AML-193 (cell line): ENCODE data around the gene HASPIN.

ENCODE experiments used
- DNase-seq, 2 experiments: peaks; one replicate each; lab custom pipeline; 2025; lab: John Stamatoyannopoulos, UW

HASPIN gene

GRCh38 chr17:3723556-3724377 lies at the start of gene HASPIN:
Gene HASPIN (plus strand): TSS chr17:3723903. CDS start chr17:3723936, 33 bp downstream.
- DNase-seq: peak; percentile 59 to 66

- DNase-seq: no peak
Measured at GRCh38 chr17:3675886-3676285, 47.8 kb upstream of the HASPIN start.

GRCh38 chr17:3678095-3678820 lies 45.4 kb upstream of the HASPIN start:
- DNase-seq: no peak

GRCh38 chr17:3678821-3679530 lies 44.7 kb upstream of the HASPIN start:
- DNase-seq: no peak

DNA sequence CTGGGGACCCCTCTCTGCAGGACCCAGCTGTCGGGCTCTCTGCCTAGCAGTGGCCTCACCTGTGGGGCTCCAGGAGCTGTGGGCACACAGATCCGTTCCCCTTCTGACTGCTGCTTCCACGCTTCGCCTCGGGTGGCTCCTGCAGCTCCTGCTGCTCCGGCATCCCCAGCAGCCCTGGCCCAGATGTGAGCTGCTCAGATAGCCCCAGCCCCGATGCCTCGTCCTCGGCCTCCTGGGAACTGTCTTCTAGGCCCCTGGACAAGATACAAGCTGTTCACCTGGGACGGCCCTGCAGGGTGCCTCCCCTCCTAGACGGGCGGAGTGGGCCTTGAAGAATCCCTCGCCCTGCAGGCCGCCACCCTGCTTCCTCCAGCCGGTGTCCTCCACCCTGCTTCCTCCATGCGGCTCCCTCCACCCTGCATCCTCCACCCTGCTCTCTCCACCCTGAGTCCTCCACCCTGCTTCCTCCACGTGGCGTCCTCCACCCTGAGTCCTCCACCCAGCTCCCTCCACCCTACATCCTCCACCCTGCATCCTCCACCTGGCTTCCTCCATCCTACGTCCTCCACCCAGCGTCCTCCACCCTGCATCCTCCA lies 44.1 kb upstream of the HASPIN start:
- no peak for DNase-seq

DNA sequence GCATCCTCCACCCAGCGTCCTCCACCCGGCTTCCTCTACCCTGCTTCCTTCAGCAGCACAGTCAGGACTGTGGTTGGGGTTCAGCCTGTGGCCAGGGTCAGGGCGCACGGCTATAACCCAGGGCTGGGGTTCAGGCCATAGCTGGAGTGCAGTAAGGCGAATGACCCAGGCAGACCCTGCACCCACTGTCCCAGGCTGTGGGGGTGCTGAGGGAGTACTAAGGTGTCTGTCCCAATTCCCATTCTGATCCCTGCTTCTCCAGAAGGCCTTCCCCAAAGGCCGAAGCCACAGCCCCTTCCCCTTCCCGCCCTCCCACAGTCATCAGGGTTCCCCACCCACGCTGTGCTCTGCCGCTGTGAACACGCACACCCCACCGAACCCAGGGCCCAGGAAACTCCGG lies 42.6 kb upstream of the HASPIN start:
- no peak for DNase-seq

DNA sequence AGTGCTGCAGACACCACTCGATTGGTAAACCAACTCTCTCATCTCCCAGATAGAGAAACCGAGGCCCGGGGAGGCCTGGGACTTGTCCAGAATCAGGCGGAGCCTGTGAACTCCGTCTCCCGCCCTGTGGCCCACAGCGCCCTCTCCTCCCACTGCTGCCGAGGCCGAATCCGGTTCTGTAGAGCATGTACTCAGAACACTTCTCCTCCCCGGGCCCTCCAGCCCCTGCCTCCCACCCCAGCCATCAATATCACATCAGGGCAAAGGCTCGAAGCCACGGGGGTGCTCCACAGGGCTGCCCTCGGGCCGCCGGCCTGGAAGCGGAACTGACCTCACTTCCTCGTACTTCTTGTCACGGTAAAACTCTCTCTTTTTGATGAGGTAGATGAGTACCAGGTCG lies 42.1 kb upstream of the HASPIN start:
- no peak for DNase-seq

DNA sequence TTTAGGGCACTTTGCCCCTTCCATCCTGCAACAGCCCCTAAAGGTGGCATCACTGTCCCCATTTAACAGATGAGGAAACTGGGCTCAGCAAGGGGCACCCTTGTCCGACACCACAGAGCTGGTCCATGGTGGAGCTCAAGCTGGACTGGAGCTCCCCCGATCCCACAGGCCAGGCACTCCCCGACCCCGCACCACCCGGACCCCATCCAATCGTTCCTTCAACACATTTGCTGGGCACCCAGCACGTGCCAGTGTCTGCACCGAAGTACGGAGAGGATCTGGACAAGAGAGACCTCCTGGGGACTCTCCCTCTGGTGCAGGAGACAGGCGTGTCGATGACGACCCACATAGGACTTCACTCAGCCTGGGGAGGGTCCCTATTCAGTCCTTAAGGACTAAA lies 41.7 kb upstream of the HASPIN start:
- no peak for DNase-seq

- DNase-seq: peak; percentile 25 to 31
Measured at GRCh38 chr17:3683054-3683511, 40.6 kb upstream of the HASPIN start.

DNA sequence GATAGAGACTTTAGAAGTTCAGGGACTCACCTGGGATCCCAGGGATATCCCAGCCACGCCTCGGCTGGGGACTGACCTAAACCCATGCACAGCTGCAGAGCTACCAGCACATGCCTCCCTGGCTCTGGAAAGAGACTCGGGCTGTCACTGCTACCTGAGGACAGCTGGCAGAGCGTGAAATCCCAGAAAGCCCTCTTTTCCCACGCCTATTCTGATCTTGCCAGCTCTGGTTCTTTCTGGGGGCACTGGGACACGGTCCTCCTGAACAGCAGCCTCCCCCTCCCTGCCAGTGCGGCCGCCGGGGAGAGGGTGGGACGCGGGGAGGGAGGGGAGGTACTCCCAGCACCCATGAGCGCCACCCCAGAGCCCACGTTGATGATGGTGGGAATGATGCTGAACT lies 38.5 kb upstream of the HASPIN start:
- no peak for DNase-seq

GRCh38 chr17:3688027-3688553 lies 35.6 kb upstream of the HASPIN start:
- DNase-seq: no peak

DNA sequence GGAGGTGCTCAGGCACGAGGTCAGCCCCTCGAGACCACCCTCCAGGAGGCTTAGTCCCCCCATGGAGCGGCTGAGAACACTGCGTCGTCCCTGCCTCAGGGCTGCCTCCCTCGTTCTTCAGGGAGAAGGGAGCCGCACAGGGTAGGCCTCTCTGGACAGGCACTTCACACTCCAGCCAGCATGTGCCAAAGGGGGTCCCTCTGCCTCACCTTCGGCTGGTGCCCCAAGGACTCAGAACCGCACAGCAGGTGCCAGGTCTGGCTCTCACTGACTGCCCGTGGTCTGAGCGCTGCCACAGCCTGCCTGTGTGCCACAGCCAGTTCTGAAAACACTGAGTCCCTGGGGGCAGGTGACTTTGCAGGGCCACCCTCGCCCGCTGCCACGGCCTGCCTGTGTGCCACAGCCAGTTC lies 34.8 kb upstream of the HASPIN start:
- no peak for DNase-seq

GRCh38 chr17:3689262-3690093 lies 34.2 kb upstream of the HASPIN start:
- no peak for DNase-seq

GRCh38 chr17:3690094-3690715 lies 33.5 kb upstream of the HASPIN start:
- DNase-seq: no peak

- DNase-seq: no peak
Measured at GRCh38 chr17:3691617-3692067, 32.1 kb upstream of the HASPIN start.

DNA sequence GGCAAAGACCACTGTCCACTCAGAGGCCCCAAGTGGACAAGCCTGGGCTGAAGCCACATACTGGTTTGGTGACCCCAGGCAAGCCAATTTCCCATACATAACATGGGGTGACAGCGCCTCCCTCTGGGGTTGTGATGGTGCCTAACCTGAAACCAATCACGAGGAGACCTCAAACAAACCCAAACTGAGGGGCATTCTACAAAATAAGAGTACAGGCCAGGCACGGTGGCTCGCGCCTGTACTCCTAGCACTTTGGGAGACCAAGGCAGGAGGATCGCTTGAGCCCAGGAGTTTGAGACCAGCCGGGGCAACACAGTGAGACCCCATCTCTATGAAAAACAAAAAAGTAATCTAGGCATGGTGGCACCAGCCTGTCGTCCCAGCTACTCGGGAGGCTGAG lies 31.4 kb upstream of the HASPIN start:
- DNase-seq: no peak

DNA sequence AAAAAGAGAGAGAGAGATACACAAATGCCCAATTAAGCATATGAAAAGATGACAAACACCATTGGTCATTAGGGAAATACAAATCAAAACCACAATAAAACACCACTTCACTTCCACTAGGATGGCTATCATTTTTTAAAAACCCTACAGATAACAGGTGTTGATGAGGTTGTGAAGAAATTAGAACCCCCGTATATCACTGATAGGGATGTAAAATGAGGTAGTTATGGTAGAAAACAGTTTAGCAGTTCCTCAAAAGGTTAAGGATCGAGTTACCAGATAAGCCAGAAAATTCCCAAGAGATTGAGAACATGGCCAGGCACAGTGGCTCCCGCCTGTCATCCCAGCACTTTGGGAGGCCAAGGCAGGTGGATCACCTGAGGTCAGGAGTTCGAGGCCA lies 30.6 kb upstream of the HASPIN start:
- no peak for DNase-seq

DNA sequence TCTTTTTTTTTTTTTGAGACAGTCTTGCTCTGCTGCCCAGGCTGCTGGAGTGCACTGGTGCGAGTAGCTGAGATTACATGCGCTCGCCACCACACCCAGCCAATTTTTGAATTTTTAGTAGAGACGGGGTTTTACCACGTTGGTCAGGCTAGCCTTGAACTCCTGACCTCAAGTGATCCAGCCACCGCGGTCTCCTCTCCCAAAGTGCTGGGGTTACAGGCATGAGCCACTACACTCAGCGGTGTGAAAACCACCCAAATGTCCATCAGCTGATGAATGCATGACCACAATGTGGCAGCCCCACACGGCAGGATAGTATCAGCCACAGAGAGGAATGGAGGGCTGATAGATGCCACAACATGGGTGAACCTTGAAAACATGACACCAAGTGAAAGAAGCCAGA lies 29.9 kb upstream of the HASPIN start:
- DNase-seq: no peak

GRCh38 chr17:3695129-3695722 lies 28.5 kb upstream of the HASPIN start:
- no peak for DNase-seq
